AG04449 (cell line): ENCODE results near the gene ENO4.

Experiments used
- CTCF ChIA-PET: fragments of 350-600 bp; formaldehyde crosslinking; extraction: SDS; loops from one replicate; lab custom pipeline; 2021; ENCODE audit warnings: antibody characterized with exemption; lab: Yijun Ruan, JAX
- POLR2A ChIA-PET: fragments of 400-600, 350-600 bp; formaldehyde crosslinking; extraction: SDS; loops from one replicate; lab custom pipeline; 2020; ENCODE audit warnings: antibody characterized with exemption, inconsistent platforms; lab: Yijun Ruan, JAX
- DNase-seq: peaks from one replicate; pipeline ENCODE4 v3.0.0-alpha.2; 2010; ENCODE audit warnings: low read depth, low spot score
- H3K4me3 ChIP-seq: 2 replicates; pipeline ENCODE4 v1.5.1; 2011; ENCODE audit warnings: low read depth, mild to moderate bottlenecking, control low read depth, low read length
- TF ChIP-seq, protein P1 (sequence below): IDR thresholded peaks from one replicate; pipeline ENCODE4 v1.5.1; 2011; ENCODE audit warnings: mild to moderate bottlenecking, moderate library complexity, low read length, control low read depth, inconsistent platforms; ENCODE audit not compliant: insufficient read depth; ENCODE audit errors: missing control alignments

Gene ENO4

DNA sequence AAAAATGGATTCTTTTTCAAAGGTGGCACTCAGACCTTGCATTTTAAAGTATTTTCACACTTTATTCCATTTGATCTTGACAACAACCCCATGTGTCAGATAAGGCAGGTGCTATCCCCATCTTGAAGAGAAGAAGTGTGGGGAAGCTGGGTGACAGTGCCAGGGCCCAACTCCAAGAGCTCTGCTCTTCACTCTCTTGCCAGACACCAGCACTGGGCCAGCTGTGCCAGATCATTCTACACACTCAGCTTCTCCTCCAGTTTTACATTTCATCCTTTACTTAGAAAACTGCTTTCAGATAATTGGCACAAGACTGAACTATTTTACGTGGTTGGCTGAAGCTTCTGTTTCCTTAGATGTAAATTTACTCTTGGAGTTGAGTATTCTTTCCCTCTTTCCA, 64.4 kb downstream of the ENO4 start:
- CTCF ChIA-PET = no interaction called here
- H3K4me3 ChIP-seq = no peak overlapping the region
- no peak for DNase-seq
- TF ChIP-seq, protein P1, sequence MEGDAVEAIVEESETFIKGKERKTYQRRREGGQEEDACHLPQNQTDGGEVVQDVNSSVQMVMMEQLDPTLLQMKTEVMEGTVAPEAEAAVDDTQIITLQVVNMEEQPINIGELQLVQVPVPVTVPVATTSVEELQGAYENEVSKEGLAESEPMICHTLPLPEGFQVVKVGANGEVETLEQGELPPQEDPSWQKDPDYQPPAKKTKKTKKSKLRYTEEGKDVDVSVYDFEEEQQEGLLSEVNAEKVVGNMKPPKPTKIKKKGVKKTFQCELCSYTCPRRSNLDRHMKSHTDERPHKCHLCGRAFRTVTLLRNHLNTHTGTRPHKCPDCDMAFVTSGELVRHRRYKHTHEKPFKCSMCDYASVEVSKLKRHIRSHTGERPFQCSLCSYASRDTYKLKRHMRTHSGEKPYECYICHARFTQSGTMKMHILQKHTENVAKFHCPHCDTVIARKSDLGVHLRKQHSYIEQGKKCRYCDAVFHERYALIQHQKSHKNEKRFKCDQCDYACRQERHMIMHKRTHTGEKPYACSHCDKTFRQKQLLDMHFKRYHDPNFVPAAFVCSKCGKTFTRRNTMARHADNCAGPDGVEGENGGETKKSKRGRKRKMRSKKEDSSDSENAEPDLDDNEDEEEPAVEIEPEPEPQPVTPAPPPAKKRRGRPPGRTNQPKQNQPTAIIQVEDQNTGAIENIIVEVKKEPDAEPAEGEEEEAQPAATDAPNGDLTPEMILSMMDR = no peak
- POLR2A ChIA-PET = no interaction called here

DNA sequence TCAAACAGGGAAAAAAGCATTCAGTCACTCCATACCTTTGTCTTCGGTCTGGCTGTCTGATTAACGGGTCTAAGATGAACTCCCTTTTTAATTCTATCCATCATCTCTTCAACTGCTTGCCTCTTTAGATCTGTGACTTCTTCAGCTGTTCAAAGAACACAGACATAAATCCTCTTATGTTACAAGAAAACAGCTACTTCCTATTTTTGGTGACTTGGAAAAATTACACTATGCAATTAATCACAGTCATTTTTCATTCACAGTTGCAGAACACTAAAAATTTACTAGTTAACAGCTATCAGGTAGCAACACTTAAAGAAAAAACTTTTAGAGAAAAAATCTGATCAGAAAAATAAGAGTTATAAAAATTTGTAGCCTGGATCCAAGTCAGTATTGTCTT, 66.0 kb downstream of the ENO4 start:
- no peak for DNase-seq
- CTCF ChIA-PET = no interaction called here
- TF ChIP-seq, protein P1 = no peak
- H3K4me3 ChIP-seq = no peak overlapping the region
- POLR2A ChIA-PET = no interaction called here

DNA sequence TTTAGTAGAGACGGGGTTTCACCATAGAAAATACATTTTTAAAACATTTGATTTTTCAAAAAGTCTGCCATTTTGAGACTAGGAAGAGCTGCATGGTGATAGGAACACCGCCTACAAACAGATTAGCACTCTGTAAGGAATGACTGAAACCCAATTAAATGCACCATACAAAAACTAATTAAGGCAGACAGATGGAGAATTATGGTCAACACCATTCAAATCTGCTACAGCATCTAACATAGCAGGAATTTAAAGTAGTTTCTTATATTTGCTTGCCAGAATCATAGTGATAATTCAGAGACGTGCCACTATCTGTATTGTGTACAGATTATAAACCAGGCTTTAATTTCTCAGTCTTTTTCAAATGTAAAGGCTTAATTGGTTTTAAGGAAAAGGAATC, 68.2 kb downstream of the ENO4 start:
- CTCF ChIA-PET = interaction anchor here (1.6 kb wide), 1 partner anchor 30 kb away, joined by 4 read pairs; no protein-coding TSS in a partner anchor
- TF ChIP-seq, protein P1 = no peak
- POLR2A ChIA-PET = no interaction called here
- DNase-seq = no peak
- H3K4me3 ChIP-seq = no peak overlapping the region

DNA sequence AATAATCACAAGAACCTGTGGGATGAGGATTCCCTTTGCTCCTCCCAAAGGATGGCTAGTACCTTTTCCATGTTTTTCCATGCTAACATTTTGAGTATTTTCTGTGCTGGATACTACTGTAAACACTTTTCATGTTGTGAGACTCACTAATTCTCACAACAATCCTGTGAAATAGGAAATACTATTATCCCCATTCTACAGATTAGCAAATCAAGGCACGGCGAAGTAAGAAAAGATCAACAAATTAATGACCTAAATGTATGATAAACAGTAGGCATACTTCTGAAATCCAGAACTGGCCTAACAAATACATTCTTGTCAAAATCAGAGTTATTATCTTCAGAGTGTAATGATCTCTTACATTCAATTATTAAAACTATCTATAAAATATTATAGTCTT, 69.3 kb downstream of the ENO4 start:
- TF ChIP-seq, protein P1 = no peak
- no peak overlapping the region for H3K4me3 ChIP-seq
- no peak for DNase-seq
- CTCF ChIA-PET = interaction anchor here (0.6 to 1.6 kb wide), 2 partner anchors 29 to 118 kb away, joined by 3 to 4 read pairs; no protein-coding TSS in a partner anchor
- POLR2A ChIA-PET = no interaction called here

DNA sequence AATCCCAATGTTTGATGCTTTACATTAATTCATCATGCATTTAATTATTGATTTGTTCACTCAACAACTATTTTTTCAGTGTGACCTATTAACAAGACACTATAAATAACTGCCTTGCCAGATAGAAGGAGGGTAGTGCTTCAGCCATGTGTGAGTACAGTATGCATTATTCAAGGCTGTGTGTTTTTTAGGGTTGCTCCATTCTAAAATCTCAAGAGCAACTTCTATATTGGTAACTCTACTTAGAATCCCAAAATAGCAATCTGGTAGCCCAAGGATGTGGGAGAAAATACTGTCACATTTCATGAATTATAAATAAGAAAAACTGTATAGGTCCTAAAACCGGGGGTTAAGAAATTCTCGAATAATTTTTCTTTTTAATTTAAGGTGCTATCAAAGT, 69.9 kb downstream of the ENO4 start:
- POLR2A ChIA-PET = no interaction called here
- TF ChIP-seq, protein P1 = no peak
- CTCF ChIA-PET = no interaction called here
- no peak overlapping the region for H3K4me3 ChIP-seq
- no peak for DNase-seq

DNA sequence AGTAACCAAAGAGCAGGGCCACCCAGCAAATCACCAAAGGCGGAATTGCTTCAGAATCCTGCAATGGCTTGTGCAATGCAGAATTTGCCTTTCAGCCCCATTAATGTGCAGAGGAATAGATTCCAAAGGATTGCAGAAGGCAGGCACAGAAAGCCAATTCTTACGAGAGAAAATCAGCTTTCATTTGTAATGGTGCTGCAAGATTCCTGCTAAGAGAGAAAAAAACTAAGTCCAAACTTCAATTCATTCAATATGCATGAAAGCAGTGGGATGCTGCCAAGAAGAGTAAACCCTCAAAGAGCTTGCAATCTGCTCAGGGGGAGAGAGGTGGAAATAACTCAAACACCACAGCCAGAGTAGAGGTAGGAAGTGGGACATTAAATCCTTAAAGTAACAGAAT, 70.4 kb downstream of the ENO4 start:
- POLR2A ChIA-PET = no interaction called here
- CTCF ChIA-PET = no interaction called here

More for the DNA sequence above, 70.4 kb downstream of the ENO4 start:
- TF ChIP-seq, protein P1 = no peak
- DNase-seq = no peak
- no peak overlapping the region for H3K4me3 ChIP-seq
